ENCODE results near the gene C7orf57. TPM values are rescaled to one million over a fixed set of nuclear protein-coding genes. Genes with fewer than 3 reads are reported as not detected.

C7orf57 gene
- polyA plus RNA-seq, 1 of the 3 experiments (the other 2 are of a cell fraction): 0.41 TPM

DNA sequence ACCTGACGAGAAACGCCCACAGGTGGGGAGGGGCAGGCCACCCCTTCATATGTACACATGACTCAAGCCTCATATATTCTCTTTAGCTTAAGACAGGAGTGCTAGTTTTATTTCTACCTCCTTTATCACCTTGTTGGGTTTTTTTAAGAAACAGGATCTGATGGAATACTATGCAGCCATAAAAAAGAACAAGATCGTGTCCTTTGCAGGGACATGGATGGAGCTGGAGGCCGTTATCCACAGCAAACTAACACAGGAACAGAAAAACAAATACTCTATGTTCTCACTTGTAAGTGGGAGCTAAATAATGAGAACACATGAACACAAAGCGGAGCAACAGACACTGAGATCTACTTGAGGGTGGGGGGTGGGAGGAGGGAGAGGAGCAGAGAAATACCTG, 44.8 kb upstream of the C7orf57 start:
- CTCF ChIA-PET: interaction anchor here (1.7 to 3.2 kb wide), 3 partner anchors 46 to 737 kb away, joined by 4 to 18 read pairs (median 8); no protein-coding TSS in a partner anchor
- POLR2A ChIA-PET: no interaction called here
- 80% methylated on average over 5 of the region's 5 CpGs for whole genome bisulfite sequencing (ENCODE audit: low lambda C conversion rate)

More for the DNA sequence above, 44.8 kb upstream of the C7orf57 start:
- no peak overlapping the region for H3K4me3 ChIP-seq (ENCODE audit: low read depth in 2 of 2, low read length in 1 of 2)
- no peak overlapping the region for H3K4me2 ChIP-seq
- H3K4me1 ChIP-seq (ENCODE audit: control insufficient read depth in 1 of 2, insufficient read depth in 2 of 2, low read depth in 1 of 2, low read length in 1 of 2): no peaks in the 10 kb centered on the region; a peak in 1 of 4 replicates
- H3K27ac ChIP-seq (ENCODE audit: low read depth in 2 of 2, low read length in 1 of 2): no peak overlapping the region
- H3K36me3 ChIP-seq (replicated peaks in 1 of 2; ENCODE audit: control insufficient read depth in 1 of 2, insufficient read depth in 2 of 2, low read length in 1 of 2): no peaks in the 10 kb centered on the region
- peaks cover 5% of the 10 kb centered on the region for H3F3A ChIP-seq (replicated peaks; ENCODE audit: insufficient read depth)
- no peak overlapping the region for H3K9ac ChIP-seq
- H2AFZ ChIP-seq (ENCODE audit: low read depth): no peak overlapping the region
- H3K27me3 ChIP-seq (ENCODE audit: insufficient read depth): no peaks in the 10 kb centered on the region; the same call in 1 of the 2 replicates
- no peaks in the 10 kb centered on the region for H3K79me2 ChIP-seq (ENCODE audit: insufficient read depth)
- DNase-seq: no peak
- no peaks in the 10 kb centered on the region for H3K9me2 ChIP-seq
- no peaks in the 10 kb centered on the region for H4K20me1 ChIP-seq (ENCODE audit: insufficient read depth)
- H3K9me3 ChIP-seq: no peaks in the 10 kb centered on the region
- TF ChIP-seq, protein P1, sequence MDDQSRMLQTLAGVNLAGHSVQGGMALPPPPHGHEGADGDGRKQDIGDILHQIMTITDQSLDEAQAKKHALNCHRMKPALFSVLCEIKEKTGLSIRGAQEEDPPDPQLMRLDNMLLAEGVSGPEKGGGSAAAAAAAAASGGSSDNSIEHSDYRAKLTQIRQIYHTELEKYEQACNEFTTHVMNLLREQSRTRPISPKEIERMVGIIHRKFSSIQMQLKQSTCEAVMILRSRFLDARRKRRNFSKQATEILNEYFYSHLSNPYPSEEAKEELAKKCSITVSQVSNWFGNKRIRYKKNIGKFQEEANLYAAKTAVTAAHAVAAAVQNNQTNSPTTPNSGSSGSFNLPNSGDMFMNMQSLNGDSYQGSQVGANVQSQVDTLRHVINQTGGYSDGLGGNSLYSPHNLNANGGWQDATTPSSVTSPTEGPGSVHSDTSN (IDR thresholded peaks at IDR 0.05): no peak
- no peak for TF ChIP-seq MXI1 (IDR thresholded peaks at IDR 0.05; ENCODE audit: low read depth, low read length)
- TF ChIP-seq YY1 (IDR thresholded peaks at IDR 0.05; ENCODE audit: low read depth): no peak
- TF ChIP-seq, protein P2, sequence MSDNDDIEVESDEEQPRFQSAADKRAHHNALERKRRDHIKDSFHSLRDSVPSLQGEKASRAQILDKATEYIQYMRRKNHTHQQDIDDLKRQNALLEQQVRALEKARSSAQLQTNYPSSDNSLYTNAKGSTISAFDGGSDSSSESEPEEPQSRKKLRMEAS (IDR thresholded peaks at IDR 0.05; ENCODE audit: low read depth): no peak
- TF ChIP-seq TAF1 (IDR thresholded peaks at IDR 0.05; ENCODE audit: borderline replicate concordance, low read depth, low read length): no peak
- TF ChIP-seq, protein P3, sequence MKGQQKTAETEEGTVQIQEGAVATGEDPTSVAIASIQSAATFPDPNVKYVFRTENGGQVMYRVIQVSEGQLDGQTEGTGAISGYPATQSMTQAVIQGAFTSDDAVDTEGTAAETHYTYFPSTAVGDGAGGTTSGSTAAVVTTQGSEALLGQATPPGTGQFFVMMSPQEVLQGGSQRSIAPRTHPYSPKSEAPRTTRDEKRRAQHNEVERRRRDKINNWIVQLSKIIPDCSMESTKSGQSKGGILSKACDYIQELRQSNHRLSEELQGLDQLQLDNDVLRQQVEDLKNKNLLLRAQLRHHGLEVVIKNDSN (IDR thresholded peaks at IDR 0.05; ENCODE audit: borderline replicate concordance, low read depth): no peak
- TF ChIP-seq NFIC (IDR thresholded peaks at IDR 0.05; ENCODE audit: borderline replicate concordance): no peak
- no peak for TF ChIP-seq RFX5 (IDR thresholded peaks at IDR 0.05; ENCODE audit: low read length)
- no peak for TF ChIP-seq ELF1 (IDR thresholded peaks at IDR 0.05)
- no peak for TF ChIP-seq RXRA (IDR thresholded peaks at IDR 0.05; ENCODE audit: borderline replicate concordance, low read depth)
- TF ChIP-seq GABPA (IDR thresholded peaks at IDR 0.05; ENCODE audit: low read depth): no peak
- no peak for TF ChIP-seq GATA2 (CRISPR knock-in tag; IDR thresholded peaks at IDR 0.05)
- no peak for TF ChIP-seq EP300 (IDR thresholded peaks at IDR 0.05; ENCODE audit: borderline replicate concordance in 1 of 2, low read depth in 1 of 2, low read length in 1 of 2)
- TF ChIP-seq MEF2A (IDR thresholded peaks at IDR 0.05; ENCODE audit: borderline replicate concordance, low read depth): no peak
- TF ChIP-seq TEAD4 (IDR thresholded peaks at IDR 0.05; ENCODE audit: borderline replicate concordance, insufficient read depth): no peak
- no peak for TF ChIP-seq FOSL2 (IDR thresholded peaks at IDR 0.05; ENCODE audit: borderline replicate concordance, low read depth)
- TF ChIP-seq, protein P4, sequence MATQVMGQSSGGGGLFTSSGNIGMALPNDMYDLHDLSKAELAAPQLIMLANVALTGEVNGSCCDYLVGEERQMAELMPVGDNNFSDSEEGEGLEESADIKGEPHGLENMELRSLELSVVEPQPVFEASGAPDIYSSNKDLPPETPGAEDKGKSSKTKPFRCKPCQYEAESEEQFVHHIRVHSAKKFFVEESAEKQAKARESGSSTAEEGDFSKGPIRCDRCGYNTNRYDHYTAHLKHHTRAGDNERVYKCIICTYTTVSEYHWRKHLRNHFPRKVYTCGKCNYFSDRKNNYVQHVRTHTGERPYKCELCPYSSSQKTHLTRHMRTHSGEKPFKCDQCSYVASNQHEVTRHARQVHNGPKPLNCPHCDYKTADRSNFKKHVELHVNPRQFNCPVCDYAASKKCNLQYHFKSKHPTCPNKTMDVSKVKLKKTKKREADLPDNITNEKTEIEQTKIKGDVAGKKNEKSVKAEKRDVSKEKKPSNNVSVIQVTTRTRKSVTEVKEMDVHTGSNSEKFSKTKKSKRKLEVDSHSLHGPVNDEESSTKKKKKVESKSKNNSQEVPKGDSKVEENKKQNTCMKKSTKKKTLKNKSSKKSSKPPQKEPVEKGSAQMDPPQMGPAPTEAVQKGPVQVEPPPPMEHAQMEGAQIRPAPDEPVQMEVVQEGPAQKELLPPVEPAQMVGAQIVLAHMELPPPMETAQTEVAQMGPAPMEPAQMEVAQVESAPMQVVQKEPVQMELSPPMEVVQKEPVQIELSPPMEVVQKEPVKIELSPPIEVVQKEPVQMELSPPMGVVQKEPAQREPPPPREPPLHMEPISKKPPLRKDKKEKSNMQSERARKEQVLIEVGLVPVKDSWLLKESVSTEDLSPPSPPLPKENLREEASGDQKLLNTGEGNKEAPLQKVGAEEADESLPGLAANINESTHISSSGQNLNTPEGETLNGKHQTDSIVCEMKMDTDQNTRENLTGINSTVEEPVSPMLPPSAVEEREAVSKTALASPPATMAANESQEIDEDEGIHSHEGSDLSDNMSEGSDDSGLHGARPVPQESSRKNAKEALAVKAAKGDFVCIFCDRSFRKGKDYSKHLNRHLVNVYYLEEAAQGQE (IDR thresholded peaks at IDR 0.05; ENCODE audit: low read depth, low read length): no peak
- TF ChIP-seq NRF1 (IDR thresholded peaks at IDR 0.05; ENCODE audit: low read depth, low read length): no peak
- no peak for TF ChIP-seq RAD21 (IDR thresholded peaks at IDR 0.05; ENCODE audit: low read length)
